H9 (cell line): Measurements from ENCODE around the gene LOXHD1. TPM values are rescaled to one million over a fixed set of nuclear protein-coding genes. Genes with fewer than 3 reads are reported as not detected.

Experiments
- DNase-seq: peaks from one replicate; pipeline ENCODE4 v3.0.0-alpha.2; 2017
- H2AFZ ChIP-seq: one replicate; pipeline ENCODE4 v1.6.1; 2013; ENCODE audit warnings: mild to moderate bottlenecking, low read length, control low read depth, moderate library complexity
- H2AK5ac ChIP-seq: 2 replicates; pipeline ENCODE4 v1.6.1; 2013; ENCODE audit warnings: low read length, control low read depth, mixed read lengths; ENCODE audit not compliant: insufficient read length
- H2BK120ac ChIP-seq: one replicate; pipeline ENCODE4 v1.6.1; 2013; ENCODE audit warnings: low read depth, mild to moderate bottlenecking, low read length, control low read depth, inconsistent platforms; ENCODE audit not compliant: poor library complexity, severe bottlenecking
- H2BK12ac ChIP-seq: 2 replicates; pipeline ENCODE4 v1.6.1; 2013; ENCODE audit warnings: low read length, control low read depth, mixed read lengths, low read depth; ENCODE audit not compliant: insufficient read length
- H2BK15ac ChIP-seq: 2 replicates; pipeline ENCODE4 v1.6.1; 2013; ENCODE audit warnings: low read depth, low read length, control low read depth
- H2BK20ac ChIP-seq: one replicate; pipeline ENCODE4 v1.6.1; 2013; ENCODE audit warnings: low read depth, mild to moderate bottlenecking, low read length, control low read depth, inconsistent platforms; ENCODE audit not compliant: poor library complexity, severe bottlenecking
- H2BK5ac ChIP-seq: 2 replicates; pipeline ENCODE4 v1.6.1; 2013; ENCODE audit warnings: low read length, control low read depth, mixed read lengths; ENCODE audit not compliant: insufficient read length
- H3K14ac ChIP-seq: 2 replicates; pipeline ENCODE4 v1.6.1; 2013; ENCODE audit warnings: low read length, control low read depth; ENCODE audit not compliant: insufficient read depth
- H3K18ac ChIP-seq: 2 replicates; pipeline ENCODE4 v1.6.1; 2013; ENCODE audit warnings: low read depth, mild to moderate bottlenecking, mixed read lengths, low read length, control low read depth; ENCODE audit not compliant: insufficient read length
- H3K23ac ChIP-seq: 2 replicates; pipeline ENCODE4 v1.6.1; 2013; ENCODE audit warnings: low read length, control low read depth, mixed read lengths, low read depth; ENCODE audit not compliant: insufficient read length
- H3K23me2 ChIP-seq: 2 replicates; pipeline ENCODE4 v1.6.1; 2013; ENCODE audit warnings: low read depth, mild to moderate bottlenecking, mixed read lengths, low read length, control low read depth; ENCODE audit not compliant: insufficient read length, poor library complexity, severe bottlenecking
- H3K27ac ChIP-seq: 2 replicates; pipeline ENCODE4 v1.5.1; 2013; ENCODE audit warnings: low read length, control low read depth, mixed read lengths, low read depth; ENCODE audit not compliant: insufficient read length
- H3K27me3 ChIP-seq: 2 replicates; pipeline ENCODE4 v1.6.1; 2013; ENCODE audit warnings: low read length, control low read depth, inconsistent platforms; ENCODE audit not compliant: insufficient read depth
- H3K4ac ChIP-seq: 2 replicates; pipeline ENCODE4 v1.6.1; 2013; ENCODE audit warnings: low read depth, mild to moderate bottlenecking, control low read depth, inconsistent platforms, low read length, moderate library complexity
- H3K4me1 ChIP-seq: 2 replicates; pipeline ENCODE4 v1.6.1; 2013; ENCODE audit warnings: low read length, control low read depth, inconsistent platforms; ENCODE audit not compliant: insufficient read depth
- H3K4me2 ChIP-seq: 2 replicates; pipeline ENCODE4 v1.6.1; 2013; ENCODE audit warnings: low read length, control low read depth, mixed read lengths; ENCODE audit not compliant: insufficient read length, insufficient read depth
- H3K56ac ChIP-seq: 2 replicates; pipeline ENCODE4 v1.6.1; 2013; ENCODE audit warnings: low read depth, mild to moderate bottlenecking, mixed read lengths, low read length, control low read depth; ENCODE audit not compliant: insufficient read length
- H3K79me1 ChIP-seq: 2 replicates; pipeline ENCODE4 v1.6.1; 2013; ENCODE audit warnings: low read depth, mild to moderate bottlenecking, moderate library complexity, low read length, control low read depth, inconsistent platforms; ENCODE audit not compliant: insufficient read depth, poor library complexity, severe bottlenecking
- H3K79me2 ChIP-seq: 2 replicates; pipeline ENCODE4 v1.6.1; 2013; ENCODE audit warnings: low read length, control low read depth, inconsistent platforms; ENCODE audit not compliant: insufficient read depth
- H3K9ac ChIP-seq: 2 replicates; pipeline ENCODE4 v1.6.1; 2013; ENCODE audit warnings: low read length, control low read depth, mixed read lengths; ENCODE audit not compliant: insufficient read length; ENCODE audit errors: extremely low read depth
- H3K9me3 ChIP-seq: one replicate; pipeline ENCODE4 v1.6.1; 2013; ENCODE audit warnings: low read depth, low read length, inconsistent platforms; ENCODE audit not compliant: control insufficient read depth
- H3T11ph ChIP-seq: one replicate; pipeline ENCODE4 v1.6.1; 2013; ENCODE audit warnings: mild to moderate bottlenecking, low read length, control low read depth, inconsistent platforms
- H4K20me1 ChIP-seq: one replicate; pipeline ENCODE4 v1.6.1; 2013; ENCODE audit not compliant: control insufficient read depth, insufficient read length, insufficient read depth
- H4K5ac ChIP-seq: 2 replicates; pipeline ENCODE4 v1.6.1; 2013; ENCODE audit warnings: low read depth, mild to moderate bottlenecking, mixed read lengths, low read length, control low read depth; ENCODE audit not compliant: insufficient read length
- H4K8ac ChIP-seq: replicated peaks from 2 replicates; pipeline ENCODE4 v1.6.1; 2013; ENCODE audit warnings: low read length, control low read depth, mixed read lengths, low read depth; ENCODE audit not compliant: insufficient read length
- H4K91ac ChIP-seq: 2 replicates; pipeline ENCODE4 v1.6.1; 2013; ENCODE audit warnings: low read depth, mild to moderate bottlenecking, moderate library complexity, mixed read lengths, low read length, control low read depth; ENCODE audit not compliant: insufficient read length
- H3K27ac Mint-ChIP-seq, 3 experiments: 2 replicates in 2 of 3; 3 replicates in 1 of 3; pipeline ENCODE4 v1.8.0; 2020 to 2021; ENCODE audit warnings: mixed read lengths in 3 of 3, mild to moderate bottlenecking in 1 of 3, moderate library complexity in 1 of 3
- H3K27me3 Mint-ChIP-seq: 2 replicates; pipeline ENCODE4 v1.8.0; 2021; ENCODE audit warnings: low read depth, mild to moderate bottlenecking, moderate library complexity, mixed read lengths
- H3K36me3 Mint-ChIP-seq, 3 experiments: 2 replicates in 2 of 3; 3 replicates in 1 of 3; pipeline ENCODE4 v1.8.0; 2020 to 2021; ENCODE audit warnings: low read depth in 3 of 3, mixed read lengths in 3 of 3; ENCODE audit not compliant: insufficient read depth in 1 of 3
- H3K4me1 Mint-ChIP-seq, 2 experiments: 2 replicates each; pipeline ENCODE4 v1.8.0; 2020; ENCODE audit warnings: mixed read lengths in 2 of 2
- H3K4me3 Mint-ChIP-seq, 2 experiments: 2 replicates in 1 of 2; 3 replicates in 1 of 2; pipeline ENCODE4 v1.8.0; 2020 to 2021; ENCODE audit warnings: mild to moderate bottlenecking in 2 of 2, mixed read lengths in 2 of 2, moderate library complexity in 1 of 2
- H3K9me3 Mint-ChIP-seq, 2 experiments: 2 replicates in 1 of 2; 3 replicates in 1 of 2; pipeline ENCODE4 v1.8.0; 2020; ENCODE audit warnings: mild to moderate bottlenecking in 2 of 2, mixed read lengths in 2 of 2, moderate library complexity in 1 of 2
- CTCF ChIP-seq: fragments of 200-600 bp; sonication (generic); conservative IDR thresholded peaks from 3 replicates; pipeline ENCODE4 v1.8.0; 2021; ENCODE audit warnings: antibody characterized with exemption, mild to moderate bottlenecking
- WGBS: extraction: QIAGEN DNeasy Blood & Tissue Kit; methylation state at CpG from one replicate; pipeline ENCODE4 v1.1.7; 2013; ENCODE audit warnings: missing lambda C conversion rate, low lambda C conversion rate, mixed read lengths; ENCODE audit not compliant: insufficient read length; ENCODE audit errors: extremely low coverage; 5-methylcytosine and 5-hydroxymethylcytosine counted together
- total RNA-seq: library from RNA; stranded (reverse); gene quantifications from 2 replicates; pipeline ENCODE4 v1.2.1, GENCODE V29; 2021

The LOXHD1 gene
- total RNA-seq, 1 experiment from 2014 or later, result 0.07 TPM

DNA sequence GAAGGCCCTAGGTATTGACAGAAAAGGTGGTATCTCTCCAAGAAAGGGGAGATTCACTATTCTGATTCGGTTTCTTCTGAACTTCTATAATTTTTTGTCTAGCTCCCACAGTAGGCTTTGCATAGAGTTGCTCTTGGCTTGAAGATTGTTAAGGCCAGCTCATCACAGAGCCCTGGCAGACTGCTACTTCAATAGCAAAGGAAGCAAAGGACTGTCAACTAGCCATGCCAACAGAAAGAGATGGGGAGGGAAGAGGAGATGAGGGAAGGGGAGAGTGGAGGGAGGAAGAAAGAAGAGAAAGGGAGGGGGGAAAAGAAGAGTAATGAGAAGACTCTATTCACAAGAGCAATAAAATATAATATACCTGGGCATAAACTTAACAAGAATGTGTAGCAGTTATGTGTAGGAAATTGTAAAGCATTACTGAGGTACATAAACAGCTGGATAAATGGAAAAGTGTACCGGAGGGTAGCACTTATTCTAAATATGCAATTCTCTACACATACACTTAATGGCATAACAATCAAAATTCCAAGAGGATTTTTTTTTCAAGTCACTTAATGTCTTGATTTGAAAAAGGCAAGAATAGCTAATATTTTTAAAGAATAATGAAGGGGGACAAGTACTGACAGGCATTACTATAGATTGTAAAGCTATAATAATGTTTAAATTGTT lies 102.5 kb downstream of the LOXHD1 start:
- no peak overlapping the region for H3K56ac ChIP-seq
- no peak overlapping the region for H3K18ac ChIP-seq
- H2BK12ac ChIP-seq, result no peak overlapping the region
- H3K4me3 Mint-ChIP-seq, result no peak overlapping the region
- H3K27ac Mint-ChIP-seq, result no peak overlapping the region
- no peaks in the 10 kb centered on the region for H3K4me1 ChIP-seq
- no peak overlapping the region for H2AK5ac ChIP-seq
- H3K27me3 ChIP-seq, result no peaks in the 10 kb centered on the region
- H3K9me3 Mint-ChIP-seq, result peaks cover 1 to 3% of the 10 kb centered on the region in 2 experiments; a peak in 2 of 5 replicates
- no peak overlapping the region for H3K27ac ChIP-seq
- H3K14ac ChIP-seq, result no peak overlapping the region
- no peak overlapping the region for H4K8ac ChIP-seq
- no peak for DNase-seq
- no CpG with 5 or more reads among the region's 2 CpGs for WGBS
- H3K23ac ChIP-seq, result no peak overlapping the region
- H3K36me3 Mint-ChIP-seq, result no peaks in the 10 kb centered on the region; a peak in 1 of 7 replicates
- peaks cover 2% of the 10 kb centered on the region in 2 experiments; a peak in 1 of 4 replicates for H3K4me1 Mint-ChIP-seq
- H3K4ac ChIP-seq, result no peak overlapping the region
- no peak overlapping the region for H2BK5ac ChIP-seq
- H2AFZ ChIP-seq, result no peak overlapping the region
- H3K4me2 ChIP-seq, result no peak overlapping the region
- H4K20me1 ChIP-seq, result peaks cover 4% of the 10 kb centered on the region
- H3K9me3 ChIP-seq, result no peaks in the 10 kb centered on the region
- H2BK15ac ChIP-seq, result no peak overlapping the region
- H2BK20ac ChIP-seq, result no peak overlapping the region
- H2BK120ac ChIP-seq, result no peak overlapping the region
- H3K9ac ChIP-seq, result no peak overlapping the region
- H3K27me3 Mint-ChIP-seq, result no peaks in the 10 kb centered on the region; the same call in none of the 2 replicates
- TF ChIP-seq CTCF, result no peak
- no peaks in the 10 kb centered on the region for H3K79me1 ChIP-seq
- no peak overlapping the region for H4K5ac ChIP-seq
- H3K79me2 ChIP-seq, result no peaks in the 10 kb centered on the region
- H3T11ph ChIP-seq, result no peak overlapping the region
- no peaks in the 10 kb centered on the region for H3K23me2 ChIP-seq
- H4K91ac ChIP-seq, result no peak overlapping the region
